OCI-LY1 (cell line): ENCODE data around the gene MYO18A.

Experiments
- H2AFZ ChIP-seq: fragments of 200-600 bp; sonication (generic), shearing (Covaris generic); 2 replicates; pipeline ENCODE4 v1.6.0; 2014; ENCODE audit warnings: antibody characterized with exemption, mild to moderate bottlenecking, low read length
- H3F3A ChIP-seq: fragments of 200-600 bp; sonication (generic), shearing (Covaris generic); 2 replicates; pipeline ENCODE4 v1.6.0; 2014; ENCODE audit warnings: mild to moderate bottlenecking, antibody characterized with exemption, low read length, moderate library complexity; ENCODE audit not compliant: insufficient read depth
- H3K27ac ChIP-seq: fragments of 200-600 bp; sonication (generic); 2 replicates; pipeline ENCODE4 v1.5.1; 2014; ENCODE audit warnings: low read length, mixed run types, mild to moderate bottlenecking, low read depth; ENCODE audit not compliant: poor library complexity, severe bottlenecking
- H3K27me3 ChIP-seq: fragments of 200-600 bp; sonication (generic); 2 replicates; pipeline ENCODE4 v1.6.0; 2014; ENCODE audit warnings: antibody characterized with exemption, mild to moderate bottlenecking, low read length, moderate library complexity; ENCODE audit not compliant: insufficient read depth
- H3K36me3 ChIP-seq: fragments of 200-600 bp; sonication (generic); 2 replicates; pipeline ENCODE4 v1.6.1; 2014; ENCODE audit warnings: mild to moderate bottlenecking, antibody characterized with exemption, low read length, moderate library complexity, mixed read lengths; ENCODE audit not compliant: insufficient read depth
- H3K4me1 ChIP-seq: fragments of 200-600 bp; sonication (generic); 2 replicates; pipeline ENCODE4 v1.5.1; 2014; ENCODE audit warnings: mild to moderate bottlenecking, low read length, moderate library complexity; ENCODE audit not compliant: insufficient read depth, severe bottlenecking
- H3K4me2 ChIP-seq: fragments of 200-600 bp; sonication (generic), shearing (Covaris generic); 2 replicates; pipeline ENCODE4 v1.6.1; 2014; ENCODE audit warnings: low read length
- H3K4me3 ChIP-seq: fragments of 200-600 bp; sonication (generic); 2 replicates; pipeline ENCODE4 v1.5.1; 2014; ENCODE audit warnings: low read length, low read depth, mild to moderate bottlenecking, mixed read lengths; ENCODE audit not compliant: poor library complexity, severe bottlenecking
- H3K79me2 ChIP-seq: fragments of 200-600 bp; shearing (Covaris generic); 2 replicates; pipeline ENCODE4 v1.6.1; 2016; ENCODE audit warnings: mixed run types, low read length, mixed read lengths; ENCODE audit not compliant: insufficient read depth
- H3K9ac ChIP-seq: fragments of 200-600 bp; sonication (generic), shearing (Covaris generic); 2 replicates; pipeline ENCODE4 v1.6.1; 2014; ENCODE audit warnings: mild to moderate bottlenecking, low read length, mixed read lengths
- H3K9me2 ChIP-seq: fragments of 200-600 bp; sonication (generic), shearing (Covaris generic); 2 replicates; pipeline ENCODE4 v1.6.1; 2014; ENCODE audit warnings: low read depth, mild to moderate bottlenecking, low read length, mixed read lengths
- H3K9me3 ChIP-seq: fragments of 200-600 bp; shearing (Covaris generic); 2 replicates; pipeline ENCODE4 v1.6.1; 2014; ENCODE audit warnings: low read length, mixed read lengths
- H4K20me1 ChIP-seq: fragments of 200-600 bp; sonication (generic), shearing (Covaris generic); 2 replicates; pipeline ENCODE4 v1.6.0; 2016; ENCODE audit warnings: mild to moderate bottlenecking, low read length; ENCODE audit not compliant: insufficient read depth
- CTCF ChIP-seq: fragments of 200-600 bp; sonication (generic), shearing (Covaris generic); IDR thresholded peaks from 2 replicates; pipeline ENCODE4 v1.5.1; 2017; ENCODE audit warnings: mild to moderate bottlenecking, antibody characterized with exemption, low read length, moderate library complexity, mixed read lengths
- EZH2 ChIP-seq: fragments of 200-600 bp; sonication (generic), shearing (Covaris generic); IDR thresholded peaks from 2 replicates; pipeline ENCODE4 v1.8.0; 2017; ENCODE audit warnings: borderline replicate concordance, mixed run types, mild to moderate bottlenecking, antibody characterized with exemption, low read length, moderate library complexity, mixed read lengths

MYO18A gene

GRCh38 chr17:29058391-29058790 lies 121.8 kb downstream of the MYO18A start:
- Histone ChIP-seq H3F3A (no peaks in the 10 kb centered on the region), H3K27me3 (peaks cover 8% of the 10 kb centered on the region), H3K9me2 (no peaks in the 10 kb centered on the region), H3K9ac (no peak overlapping the region), H3K27ac (no peak overlapping the region), H3K79me2 (no peaks in the 10 kb centered on the region), H3K4me2 (no peak overlapping the region), H3K36me3 (no peaks in the 10 kb centered on the region), H2AFZ (no peak overlapping the region), H3K4me1 (no peaks in the 10 kb centered on the region), H3K4me3 (no peak overlapping the region), H4K20me1 (no peaks in the 10 kb centered on the region), H3K9me3 (no peaks in the 10 kb centered on the region)
- TF ChIP-seq EZH2 (no peak), CTCF (no peak)

GRCh38 chr17:29057361-29057760 lies 122.8 kb downstream of the MYO18A start:
- no peaks in the 10 kb centered on the region for H3K36me3 ChIP-seq
- peaks cover 14% of the 10 kb centered on the region for H3K27me3 ChIP-seq
- H3K9me2 ChIP-seq: no peaks in the 10 kb centered on the region
- no peaks in the 10 kb centered on the region for H3K79me2 ChIP-seq
- H2AFZ ChIP-seq: no peak overlapping the region
- H3K9me3 ChIP-seq: no peaks in the 10 kb centered on the region
- H3K4me3 ChIP-seq: no peak overlapping the region
- H3K9ac ChIP-seq: no peak overlapping the region
- H3F3A ChIP-seq: no peaks in the 10 kb centered on the region
- H3K4me1 ChIP-seq: no peaks in the 10 kb centered on the region
- TF ChIP-seq EZH2: no peak
- no peak for TF ChIP-seq CTCF
- H3K27ac ChIP-seq: no peak overlapping the region
- H4K20me1 ChIP-seq: no peaks in the 10 kb centered on the region
- H3K4me2 ChIP-seq: no peak overlapping the region

GRCh38 chr17:29054835-29055234 lies 125.4 kb downstream of the MYO18A start:
- no peak overlapping the region for H2AFZ ChIP-seq
- no peak overlapping the region for H3K9ac ChIP-seq
- no peak overlapping the region for H3K4me2 ChIP-seq
- peaks cover 20% of the 10 kb centered on the region for H3K27me3 ChIP-seq
- H3F3A ChIP-seq: no peaks in the 10 kb centered on the region
- H3K79me2 ChIP-seq: no peaks in the 10 kb centered on the region
- H3K4me3 ChIP-seq: no peak overlapping the region
- no peak overlapping the region for H3K27ac ChIP-seq
- no peaks in the 10 kb centered on the region for H3K4me1 ChIP-seq
- H3K9me2 ChIP-seq: no peaks in the 10 kb centered on the region
- H3K36me3 ChIP-seq: no peaks in the 10 kb centered on the region
- H3K9me3 ChIP-seq: no peaks in the 10 kb centered on the region
- TF ChIP-seq CTCF (no peak), EZH2 (no peak)
- no peaks in the 10 kb centered on the region for H4K20me1 ChIP-seq
